HepG2 (cell line): Measurements from ENCODE around the gene ZNF547. TPM values are rescaled to one million over a fixed set of nuclear protein-coding genes. Genes with fewer than 3 reads are reported as not detected.

ENCODE experiments used
- BHLHE40 ChIP-seq: IDR thresholded peaks from 2 replicates; pipeline ENCODE4 v1.6.1; 2011; ENCODE audit warnings: low read length, improper control_type of control experiment
- GTF2F1 ChIP-seq: fragments of 150-350 bp; IDR thresholded peaks from 2 replicates; pipeline ENCODE4 v1.6.1; 2014; ENCODE audit warnings: low read length
- KLF15 ChIP-seq: sonication (generic); formaldehyde crosslinking; IDR thresholded peaks from 2 replicates; pipeline ENCODE4 v1.8.1; 2023; ENCODE audit warnings: borderline replicate concordance, mild to moderate bottlenecking, inconsistent platforms, missing genetic modification reagents, mixed read lengths
- MAF1 ChIP-seq: sonication (generic); formaldehyde crosslinking; IDR thresholded peaks from 2 replicates; pipeline ENCODE4 v1.5.0; 2020; ENCODE audit warnings: missing genetic modification reagents, borderline replicate concordance
- MXI1 ChIP-seq: IDR thresholded peaks from 3 replicates; pipeline ENCODE4 v1.6.1; 2012; ENCODE audit warnings: low read depth, low read length, inconsistent platforms, borderline replicate concordance
- NCOA5 ChIP-seq: sonication (generic); formaldehyde crosslinking; IDR thresholded peaks from 2 replicates; pipeline ENCODE4 v1.4.0; 2020; ENCODE audit warnings: missing genetic modification reagents
- NR1H2 ChIP-seq: sonication (generic); formaldehyde crosslinking; IDR thresholded peaks from 2 replicates; pipeline ENCODE4 v1.8.1; 2022; ENCODE audit warnings: low read depth, missing genetic modification reagents, borderline replicate concordance
- POLR2AphosphoS2 ChIP-seq: IDR thresholded peaks from 2 replicates; pipeline ENCODE4 v1.6.1; 2011; ENCODE audit warnings: low read depth, low read length, improper control_type of control experiment
- SATB2 ChIP-seq: sonication (generic); formaldehyde crosslinking; IDR thresholded peaks from 2 replicates; pipeline ENCODE4 v1.5.0; 2020; ENCODE audit warnings: missing genetic modification reagents
- SETDB1 ChIP-seq: sonication (generic); formaldehyde crosslinking; IDR thresholded peaks from 2 replicates; pipeline ENCODE4 v1.5.1; 2020; ENCODE audit warnings: missing genetic modification reagents, mild to moderate bottlenecking, borderline replicate concordance
- SNRNP70 ChIP-seq: fragments of 200-400 bp; formaldehyde crosslinking; IDR thresholded peaks from 2 replicates; pipeline ENCODE4 v1.6.1; 2017; ENCODE audit warnings: mild to moderate bottlenecking, low read depth, low read length, moderate library complexity
- U2AF1 ChIP-seq: fragments of 200-400 bp; formaldehyde crosslinking; optimal IDR thresholded peaks from 2 replicates; pipeline ENCODE3; 2017; ENCODE audit warnings: mild to moderate bottlenecking, low read depth, low read length
- ZBTB1 ChIP-seq: sonication (generic); formaldehyde crosslinking; IDR thresholded peaks from 2 replicates; pipeline ENCODE4 v1.4.0; 2020; ENCODE audit warnings: missing genetic modification reagents, borderline replicate concordance
- ZFYVE20 ChIP-seq: sonication (generic); formaldehyde crosslinking; IDR thresholded peaks from 2 replicates; pipeline ENCODE4 v1.8.0; 2023; ENCODE audit warnings: low read depth, mild to moderate bottlenecking, moderate library complexity, missing genetic modification reagents, borderline replicate concordance
- ZNF282 ChIP-seq: fragments of 450-650 bp; IDR thresholded peaks from 2 replicates; pipeline ENCODE4 v1.6.1; 2018; ENCODE audit not compliant: partially characterized antibody
- ZNF549 ChIP-seq: sonication (generic); formaldehyde crosslinking; IDR thresholded peaks from 2 replicates; pipeline ENCODE4 v1.5.0; 2020; ENCODE audit warnings: missing genetic modification reagents
- ZNF569 ChIP-seq: sonication (generic); formaldehyde crosslinking; IDR thresholded peaks from 2 replicates; pipeline ENCODE4 v1.5.0; 2020; ENCODE audit warnings: mild to moderate bottlenecking, missing genetic modification reagents, moderate library complexity, borderline replicate concordance
- ZNF572 ChIP-seq: sonication (generic); formaldehyde crosslinking; IDR thresholded peaks from 2 replicates; pipeline ENCODE4 v1.5.1; 2020; ENCODE audit warnings: mild to moderate bottlenecking, missing genetic modification reagents
- ZNF660 ChIP-seq: sonication (generic); formaldehyde crosslinking; IDR thresholded peaks from 2 replicates; pipeline ENCODE4 v1.5.1; 2020; ENCODE audit warnings: mild to moderate bottlenecking, low read depth, missing genetic modification reagents, borderline replicate concordance
- ZNF83 ChIP-seq: sonication (generic); formaldehyde crosslinking; IDR thresholded peaks from 2 replicates; pipeline ENCODE4 v1.4.0; 2020; ENCODE audit warnings: missing genetic modification reagents, mild to moderate bottlenecking, borderline replicate concordance
- polyA plus RNA-seq, 8 experiments: library from polyadenylated mRNA; depleted of rRNA in 3 of 8; stranded (reverse) in 7 of 8; unstranded in 1 of 8; fragments of >200 nt; fragmentation: Illumina TruSeq in 4 of 8; extraction: Trizol in 4 of 8; gene quantifications; 2 replicates each; pipeline versions ENCODE4 v1.2.1 to v1.2.3, GENCODE V29; 2011 to 2016; ENCODE audit warnings: low read depth in 4 of 8, missing spikeins in 1 of 8, mixed read lengths in 1 of 8; ENCODE audit not compliant: insufficient read depth in 1 of 8
- total RNA-seq, 5 experiments: library from RNA; depleted of rRNA; stranded (reverse); fragments of >200 nt; fragmentation: Illumina TruSeq; extraction: Trizol; gene quantifications; 2 replicates each; pipeline ENCODE4 v1.2.3, GENCODE V29; 2016; ENCODE audit warnings: low read depth in 1 of 5
- TF ChIP-seq, protein P1 (sequence below): sonication (generic); formaldehyde crosslinking; IDR thresholded peaks from 2 replicates; pipeline ENCODE4 v1.4.0; 2020; ENCODE audit warnings: missing genetic modification reagents; ENCODE audit errors: not compliant biosample characterization
- TF ChIP-seq, protein P2 (sequence below): sonication (generic); formaldehyde crosslinking; IDR thresholded peaks from 2 replicates; pipeline ENCODE4 v1.9.0; 2022; ENCODE audit warnings: missing genetic modification reagents, mild to moderate bottlenecking, borderline replicate concordance
- TF ChIP-seq, protein P3 (sequence below): sonication (generic); formaldehyde crosslinking; IDR thresholded peaks from 2 replicates; pipeline ENCODE4 v1.4.0; 2020; ENCODE audit warnings: missing genetic modification reagents
- TF ChIP-seq, protein P4 (sequence below), 2 experiments: sonication (generic) in 1 of 2; formaldehyde crosslinking in 1 of 2; IDR thresholded peaks; 2 replicates each; pipeline versions ENCODE4 v1.5.1 to v1.6.1; 2011 to 2020; ENCODE audit warnings: borderline replicate concordance in 1 of 2, low read depth in 1 of 2, low read length in 1 of 2, mild to moderate bottlenecking in 1 of 2, missing genetic modification reagents in 1 of 2, moderate library complexity in 1 of 2

The ZNF547 gene
- total and polyA plus RNA-seq, 2 of the 13 experiments (the other 11 are each of a cell fraction or from before 2014, with no cell fraction given) = 2.0 to 2.6 TPM

DNA sequence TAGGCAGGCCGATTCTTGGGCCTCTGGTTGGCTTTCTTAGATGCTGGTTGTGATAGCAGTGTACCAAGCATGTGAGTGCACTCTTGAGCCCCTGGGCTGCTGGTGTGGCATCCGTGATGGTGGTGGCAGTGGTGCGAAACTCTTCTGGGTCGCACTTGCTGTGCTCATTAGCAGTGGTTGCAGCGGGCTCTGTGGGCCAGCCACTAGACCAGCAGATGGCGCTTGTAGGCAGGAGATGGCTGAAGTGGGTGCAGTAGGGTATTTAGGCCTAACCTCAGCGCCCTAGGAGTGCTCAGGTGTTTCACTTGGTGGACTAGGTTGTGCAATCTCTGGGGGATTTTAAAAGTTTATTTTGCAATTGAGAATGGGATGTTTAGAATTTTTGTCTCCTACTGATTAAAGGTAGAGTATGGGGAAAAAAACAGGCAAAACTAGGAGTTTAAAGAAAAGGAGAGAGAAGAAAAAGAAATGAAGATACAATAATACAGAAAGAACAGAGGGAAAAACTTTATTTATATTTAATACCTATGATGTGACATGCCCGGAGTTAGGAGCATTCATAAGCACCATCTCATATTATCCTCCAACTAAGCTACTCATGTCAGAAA is 43.3 kb downstream of the ZNF547 start (continued):
- TF ChIP-seq U2AF1 (no peak), ZNF83 (CRISPR knock-in tag) (no peak), BHLHE40 (no peak), ZBTB1 (CRISPR knock-in tag) (no peak), ZFYVE20 (CRISPR knock-in tag) (no peak), POLR2AphosphoS2 (no peak), ZNF660 (no peak), GTF2F1 (no peak), ZNF549 (no peak), SETDB1 (CRISPR knock-in tag) (no peak), KLF15 (CRISPR knock-in tag) (no peak), SATB2 (CRISPR knock-in tag) (no peak), MXI1 (no peak), SNRNP70 (no peak), NR1H2 (CRISPR knock-in tag) (no peak), NCOA5 (CRISPR knock-in tag) (no peak), ZNF282 (no peak), ZNF569 (CRISPR knock-in tag) (no peak), ZNF572 (CRISPR knock-in tag) (no peak), MAF1 (CRISPR knock-in tag) (no peak)
- TF ChIP-seq, protein P1, sequence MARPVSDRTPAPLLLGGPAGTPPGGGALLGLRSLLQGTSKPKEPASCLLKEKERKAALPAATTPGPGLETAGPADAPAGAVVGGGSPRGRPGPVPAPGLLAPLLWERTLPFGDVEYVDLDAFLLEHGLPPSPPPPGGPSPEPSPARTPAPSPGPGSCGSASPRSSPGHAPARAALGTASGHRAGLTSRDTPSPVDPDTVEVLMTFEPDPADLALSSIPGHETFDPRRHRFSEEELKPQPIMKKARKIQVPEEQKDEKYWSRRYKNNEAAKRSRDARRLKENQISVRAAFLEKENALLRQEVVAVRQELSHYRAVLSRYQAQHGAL (CRISPR knock-in tag) = no peak
- TF ChIP-seq, protein P2, sequence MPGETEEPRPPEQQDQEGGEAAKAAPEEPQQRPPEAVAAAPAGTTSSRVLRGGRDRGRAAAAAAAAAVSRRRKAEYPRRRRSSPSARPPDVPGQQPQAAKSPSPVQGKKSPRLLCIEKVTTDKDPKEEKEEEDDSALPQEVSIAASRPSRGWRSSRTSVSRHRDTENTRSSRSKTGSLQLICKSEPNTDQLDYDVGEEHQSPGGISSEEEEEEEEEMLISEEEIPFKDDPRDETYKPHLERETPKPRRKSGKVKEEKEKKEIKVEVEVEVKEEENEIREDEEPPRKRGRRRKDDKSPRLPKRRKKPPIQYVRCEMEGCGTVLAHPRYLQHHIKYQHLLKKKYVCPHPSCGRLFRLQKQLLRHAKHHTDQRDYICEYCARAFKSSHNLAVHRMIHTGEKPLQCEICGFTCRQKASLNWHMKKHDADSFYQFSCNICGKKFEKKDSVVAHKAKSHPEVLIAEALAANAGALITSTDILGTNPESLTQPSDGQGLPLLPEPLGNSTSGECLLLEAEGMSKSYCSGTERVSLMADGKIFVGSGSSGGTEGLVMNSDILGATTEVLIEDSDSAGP (CRISPR knock-in tag) = no peak; the same call in 1 of the 2 replicates
- TF ChIP-seq, protein P3, sequence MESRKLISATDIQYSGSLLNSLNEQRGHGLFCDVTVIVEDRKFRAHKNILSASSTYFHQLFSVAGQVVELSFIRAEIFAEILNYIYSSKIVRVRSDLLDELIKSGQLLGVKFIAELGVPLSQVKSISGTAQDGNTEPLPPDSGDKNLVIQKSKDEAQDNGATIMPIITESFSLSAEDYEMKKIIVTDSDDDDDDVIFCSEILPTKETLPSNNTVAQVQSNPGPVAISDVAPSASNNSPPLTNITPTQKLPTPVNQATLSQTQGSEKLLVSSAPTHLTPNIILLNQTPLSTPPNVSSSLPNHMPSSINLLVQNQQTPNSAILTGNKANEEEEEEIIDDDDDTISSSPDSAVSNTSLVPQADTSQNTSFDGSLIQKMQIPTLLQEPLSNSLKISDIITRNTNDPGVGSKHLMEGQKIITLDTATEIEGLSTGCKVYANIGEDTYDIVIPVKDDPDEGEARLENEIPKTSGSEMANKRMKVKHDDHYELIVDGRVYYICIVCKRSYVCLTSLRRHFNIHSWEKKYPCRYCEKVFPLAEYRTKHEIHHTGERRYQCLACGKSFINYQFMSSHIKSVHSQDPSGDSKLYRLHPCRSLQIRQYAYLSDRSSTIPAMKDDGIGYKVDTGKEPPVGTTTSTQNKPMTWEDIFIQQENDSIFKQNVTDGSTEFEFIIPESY (CRISPR knock-in tag) = peak; percentile 41; the same call in 1 of the 2 replicates
- TF ChIP-seq, protein P4, sequence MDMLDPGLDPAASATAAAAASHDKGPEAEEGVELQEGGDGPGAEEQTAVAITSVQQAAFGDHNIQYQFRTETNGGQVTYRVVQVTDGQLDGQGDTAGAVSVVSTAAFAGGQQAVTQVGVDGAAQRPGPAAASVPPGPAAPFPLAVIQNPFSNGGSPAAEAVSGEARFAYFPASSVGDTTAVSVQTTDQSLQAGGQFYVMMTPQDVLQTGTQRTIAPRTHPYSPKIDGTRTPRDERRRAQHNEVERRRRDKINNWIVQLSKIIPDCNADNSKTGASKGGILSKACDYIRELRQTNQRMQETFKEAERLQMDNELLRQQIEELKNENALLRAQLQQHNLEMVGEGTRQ (IDR thresholded peaks at IDR 0.05; ENCODE audit: low read depth, low read length) = no peak
- TF ChIP-seq, protein P4 (CRISPR knock-in tag; IDR thresholded peaks at IDR 0.05; ENCODE audit: borderline replicate concordance) = no peak
